T-cell (primary cell): Measurements from ENCODE around the gene SMIM5. TPM values are rescaled to one million over a fixed set of nuclear protein-coding genes. Genes with fewer than 3 reads are reported as not detected.

Experiments
- ATAC-seq, 4 experiments: fragments of 200-7000 bp in 3 of 4; fragments of 150-1000 bp in 1 of 4; cut with Tn5 transposase; replicated peaks in 1 of 4; 1 replicate in 3 of 4; 2 replicates in 1 of 4; pipeline ENCODE4 v1.10.0; 2021; ENCODE audit warnings: moderate library complexity in 3 of 4, mild to moderate bottlenecking in 2 of 4, moderate number of reproducible peaks in 1 of 4
- CTCF ChIA-PET, 2 donors: fragments of 300-600 bp; sonication (Branson Sonifier 250); formaldehyde crosslinking; loops; one replicate each; lab custom pipeline; 2022; ENCODE audit warnings: antibody characterized with exemption in 2 of 2; lab: Charles Lee
- POLR2A ChIA-PET, 2 donors: fragments of 300-600 bp; sonication (Branson Sonifier 250); formaldehyde crosslinking; loops; one replicate each; lab custom pipeline; 2022; ENCODE audit warnings: antibody characterized with exemption in 2 of 2; lab: Charles Lee
- DNase-seq, 35 experiments: peaks; one replicate each; pipeline versions ENCODE4 v3.0.0 to v3.0.0-alpha.2; 2013 to 2023
- H3K27ac ChIP-seq: one replicate; pipeline ENCODE4 v1.5.1; 2013; ENCODE audit warnings: low read length
- H3K27me3 ChIP-seq, 2 experiments: replicated peaks in 1 of 2; 1 replicate in 1 of 2; 2 replicates in 1 of 2; pipeline versions ENCODE4 v1.6.1 to v1.7.0; 2013; ENCODE audit warnings: low read length in 1 of 2, mixed read lengths in 1 of 2; ENCODE audit not compliant: control insufficient read depth in 2 of 2, insufficient read depth in 2 of 2; ENCODE audit errors: extremely low read depth in 1 of 2
- H3K36me3 ChIP-seq, 2 donors: 1 replicate in 1 of 2; 2 replicates in 1 of 2; pipeline versions ENCODE4 v1.6.1 to v1.7.0; 2013; ENCODE audit warnings: low read length in 1 of 2; ENCODE audit not compliant: control insufficient read depth in 2 of 2, insufficient read depth in 1 of 2; ENCODE audit errors: extremely low read depth in 1 of 2
- H3K4me1 ChIP-seq, 2 experiments: 1 replicate in 1 of 2; 2 replicates in 1 of 2; pipeline versions ENCODE4 v1.6.1 to v1.7.0; 2013; ENCODE audit warnings: low read length in 2 of 2, mixed read lengths in 1 of 2; ENCODE audit not compliant: insufficient read depth in 2 of 2, control insufficient read depth in 1 of 2; ENCODE audit errors: extremely low read depth in 1 of 2
- H3K4me3 ChIP-seq, 2 donors: 1 replicate in 1 of 2; 2 replicates in 1 of 2; pipeline versions ENCODE4 v1.5.1 to v1.7.0; 2013; ENCODE audit warnings: mild to moderate bottlenecking in 2 of 2, low read length in 1 of 2, moderate library complexity in 1 of 2; ENCODE audit not compliant: control insufficient read depth in 1 of 2; ENCODE audit errors: extremely low read depth in 1 of 2
- H3K9me3 ChIP-seq: 2 replicates; pipeline ENCODE4 v1.7.0; 2013
- H3K27ac Mint-ChIP-seq, 2 donors: one replicate each; pipeline ENCODE4 v1.8.0; 2020 to 2021; ENCODE audit warnings: mild to moderate bottlenecking in 2 of 2, mixed read lengths in 2 of 2
- H3K27me3 Mint-ChIP-seq, 2 donors: one replicate each; pipeline ENCODE4 v1.8.0; 2021 to 2022; ENCODE audit warnings: mixed read lengths in 2 of 2
- H3K36me3 Mint-ChIP-seq: one replicate; pipeline ENCODE4 v1.8.0; 2021; ENCODE audit warnings: mixed read lengths
- H3K4me1 Mint-ChIP-seq, 3 donors: one replicate each; pipeline ENCODE4 v1.8.0; 2020 to 2022; ENCODE audit warnings: mixed read lengths in 3 of 3, mild to moderate bottlenecking in 1 of 3
- H3K4me3 Mint-ChIP-seq, 3 donors: one replicate each; pipeline ENCODE4 v1.8.0; 2020 to 2022; ENCODE audit warnings: mild to moderate bottlenecking in 3 of 3, mixed read lengths in 3 of 3, moderate library complexity in 3 of 3
- H3K9me3 Mint-ChIP-seq, 3 donors: one replicate each; pipeline ENCODE4 v1.8.0; 2020 to 2022; ENCODE audit warnings: mixed read lengths in 3 of 3
- WGBS: methylation state at CpG from one replicate; pipeline ENCODE4 v1.1.5; 2013; ENCODE audit warnings: missing lambda C conversion rate; ENCODE audit not compliant: insufficient coverage; 5-methylcytosine and 5-hydroxymethylcytosine counted together
- total RNA-seq, 35 experiments: library from RNA in 6 of 35; stranded (reverse) in 6 of 35; fragments of 120-200 nt in 1 of 35; gene quantifications; one replicate each; pipeline versions ENCODE4 v1.2.1 to v1.2.4 and lab custom pipeline; 2013 to 2026

Gene SMIM5
- total RNA-seq, 5 donors from 2014 or later (not counting 1 experiment from before 2014, with no cell fraction given), result 0.35 to 2.2 (median 0.82) TPM

GRCh38 chr17:75616521-75617122 is 16.6 kb upstream of the SMIM5 start:
- no peaks in the 10 kb centered on the region for H3K4me1 ChIP-seq
- peaks cover 17 to 34% of the 10 kb centered on the region in 2 donors for H3K36me3 ChIP-seq
- H3K27me3 ChIP-seq, result peaks cover 0 to 21% of the 10 kb centered on the region in 2 experiments
- H3K27ac Mint-ChIP-seq, result no peak overlapping the region
- ATAC-seq, result no peak
- no peak overlapping the region for H3K4me3 Mint-ChIP-seq
- H3K9me3 ChIP-seq, result no peaks in the 10 kb centered on the region
- no peaks in the 10 kb centered on the region for H3K4me1 Mint-ChIP-seq
- POLR2A ChIA-PET, result no interaction called here
- DNase-seq, result no peak
- H3K27ac ChIP-seq, result no peak overlapping the region
- H3K4me3 ChIP-seq, result no peak overlapping the region
- no peaks in the 10 kb centered on the region for H3K36me3 Mint-ChIP-seq
- CTCF ChIA-PET, result interaction anchor here in 1 of 2 donors (1.1 kb wide), 1 partner anchor 17 kb away, joined by 3 read pairs; the partner anchor contains the start of gene SMIM5
- H3K9me3 Mint-ChIP-seq, result no peaks in the 10 kb centered on the region
- WGBS, result 88% methylated on average over 22 of the region's 24 CpGs
- H3K27me3 Mint-ChIP-seq, result no peaks in the 10 kb centered on the region

GRCh38 chr17:75617218-75617617 is 16.0 kb upstream of the SMIM5 start:
- no peaks in the 10 kb centered on the region for H3K27me3 Mint-ChIP-seq
- Histone ChIP-seq H3K36me3 (peaks cover 15 to 38% of the 10 kb centered on the region in 2 donors), H3K4me3 (no peak overlapping the region), H3K4me1 (no peaks in the 10 kb centered on the region), H3K27ac (no peak overlapping the region), H3K9me3 (no peaks in the 10 kb centered on the region), H3K27me3 (peaks cover 0 to 21% of the 10 kb centered on the region in 2 experiments)
- no peaks in the 10 kb centered on the region for H3K9me3 Mint-ChIP-seq
- ATAC-seq, result no peak
- CTCF ChIA-PET, result interaction anchor here in 1 of 2 donors (1.1 kb wide), 1 partner anchor 16 kb away, joined by 3 read pairs; the partner anchor contains the start of gene SMIM5
- POLR2A ChIA-PET, result no interaction called here
- no peak for DNase-seq
- H3K36me3 Mint-ChIP-seq, result no peaks in the 10 kb centered on the region
- H3K27ac Mint-ChIP-seq, result no peak overlapping the region
- WGBS, result 91% methylated on average over 16 of the region's 16 CpGs
- no peak overlapping the region for H3K4me3 Mint-ChIP-seq
- peaks cover 0 to 4% (median 0%) of the 10 kb centered on the region in 3 donors for H3K4me1 Mint-ChIP-seq

- H3K27ac ChIP-seq, result no peak overlapping the region
- no peak for ATAC-seq
- POLR2A ChIA-PET, result no interaction called here
- peaks cover 13 to 37% of the 10 kb centered on the region in 2 donors for H3K36me3 ChIP-seq
- CTCF ChIA-PET, result interaction anchor here in 1 of 2 donors (1.1 kb wide), 1 partner anchor 16 kb away, joined by 3 read pairs; the partner anchor contains the start of gene SMIM5
- no peak overlapping the region for H3K4me3 Mint-ChIP-seq
- H3K9me3 Mint-ChIP-seq, result no peaks in the 10 kb centered on the region
- no peaks in the 10 kb centered on the region for H3K36me3 Mint-ChIP-seq
- no peak for DNase-seq
- WGBS, result 83% methylated on average over 2 of the region's 11 CpGs
- no peaks in the 10 kb centered on the region for H3K9me3 ChIP-seq
- H3K27me3 Mint-ChIP-seq, result no peaks in the 10 kb centered on the region
- H3K4me1 Mint-ChIP-seq, result peaks cover 0 to 6% (median 0%) of the 10 kb centered on the region in 3 donors
- H3K4me1 ChIP-seq, result no peaks in the 10 kb centered on the region
- H3K27me3 ChIP-seq, result peaks cover 0 to 21% of the 10 kb centered on the region in 2 experiments
- no peak overlapping the region for H3K4me3 ChIP-seq
- no peak overlapping the region for H3K27ac Mint-ChIP-seq
Observed at GRCh38 chr17:75617675-75618074, 15.6 kb upstream of the SMIM5 start.

- no peaks in the 10 kb centered on the region for H3K4me1 ChIP-seq
- H3K4me1 Mint-ChIP-seq, result peaks cover 0 to 6% (median 0%) of the 10 kb centered on the region in 3 donors
- H3K9me3 Mint-ChIP-seq, result no peaks in the 10 kb centered on the region
- DNase-seq (peak in 2 of 35 experiments; percentile 4 to 21), ATAC-seq (peak in 1 of 4 experiments; percentile 23)
- peaks cover 12 to 27% of the 10 kb centered on the region in 2 donors for H3K36me3 ChIP-seq
- H3K4me3 Mint-ChIP-seq, result no peak overlapping the region
- peaks cover 0 to 21% of the 10 kb centered on the region in 2 experiments for H3K27me3 ChIP-seq
- no peak overlapping the region for H3K27ac Mint-ChIP-seq
- H3K4me3 ChIP-seq, result no peak overlapping the region
- no peak overlapping the region for H3K27ac ChIP-seq
- ChIA-PET CTCF (interaction anchor here in 1 of 2 donors (0.6 kb wide), 1 partner anchor 128 kb away, joined by 10 read pairs; no protein-coding TSS in a partner anchor), POLR2A (no interaction called here)
- WGBS, result 86% methylated on average over 31 of the region's 36 CpGs
- no peaks in the 10 kb centered on the region for H3K9me3 ChIP-seq
- no peaks in the 10 kb centered on the region for H3K27me3 Mint-ChIP-seq
- no peaks in the 10 kb centered on the region for H3K36me3 Mint-ChIP-seq
Observed at GRCh38 chr17:75619506-75620431, 13.5 kb upstream of the SMIM5 start.

- Histone ChIP-seq H3K36me3 (peaks cover 11 to 33% of the 10 kb centered on the region in 2 donors), H3K27ac (no peak overlapping the region), H3K9me3 (no peaks in the 10 kb centered on the region), H3K4me1 (no peaks in the 10 kb centered on the region), H3K4me3 (no peak overlapping the region), H3K27me3 (peaks cover 0 to 14% of the 10 kb centered on the region in 2 experiments)
- Mint-ChIP-seq H3K36me3 (no peaks in the 10 kb centered on the region), H3K9me3 (no peaks in the 10 kb centered on the region), H3K27me3 (no peaks in the 10 kb centered on the region), H3K4me1 (peaks cover 0 to 6% (median 0%) of the 10 kb centered on the region in 3 donors), H3K27ac (no peak overlapping the region), H3K4me3 (no peak overlapping the region)
- WGBS, result 71% methylated on average over 1 of the region's 4 CpGs
- POLR2A ChIA-PET, result no interaction called here
- DNase-seq (no peak), ATAC-seq (no peak)
- CTCF ChIA-PET, result no interaction called here
Observed at GRCh38 chr17:75621489-75621888, 11.7 kb upstream of the SMIM5 start.

- no peaks in the 10 kb centered on the region for H3K9me3 Mint-ChIP-seq
- H3K9me3 ChIP-seq, result no peaks in the 10 kb centered on the region
- ATAC-seq, result no peak
- peaks cover 7 to 33% of the 10 kb centered on the region in 2 donors for H3K36me3 ChIP-seq
- CTCF ChIA-PET, result no interaction called here
- no peak for DNase-seq
- H3K4me1 ChIP-seq, result no peaks in the 10 kb centered on the region
- H3K4me3 Mint-ChIP-seq, result no peak overlapping the region
- WGBS, result 94% methylated on average over 6 of the region's 8 CpGs
- peaks cover 0 to 10% of the 10 kb centered on the region in 2 experiments for H3K27me3 ChIP-seq
- H3K4me1 Mint-ChIP-seq, result peaks cover 0 to 6% (median 0%) of the 10 kb centered on the region in 3 donors
- POLR2A ChIA-PET, result no interaction called here
- H3K27ac ChIP-seq, result no peak overlapping the region
- no peak overlapping the region for H3K27ac Mint-ChIP-seq
- H3K4me3 ChIP-seq, result no peak overlapping the region
- H3K27me3 Mint-ChIP-seq, result no peaks in the 10 kb centered on the region
- no peaks in the 10 kb centered on the region for H3K36me3 Mint-ChIP-seq
Observed at GRCh38 chr17:75622076-75622475, 11.2 kb upstream of the SMIM5 start.
